GM12878 (cell line): Measurements from ENCODE around the gene ANO3. TPM values are rescaled to one million over a fixed set of nuclear protein-coding genes. Genes with fewer than 3 reads are reported as not detected.
A peak's percentile ranks its signal among the peaks of the same experiment; 100 is the strongest.
"Not testable (repeated sequence)": the region's sequence is repeated elsewhere in the genome, so short reads cannot be mapped to it uniquely, and the experiment has no call there.

ENCODE experiments used
- ATAC-seq: fragments of 200-7000 bp; cut with Tn5 transposase; 3 replicates; pipeline ENCODE4 v1.9.1; 2020; ENCODE audit warnings: mild to moderate bottlenecking, moderate library complexity
- BruUV-seq: library from RNA; stranded (reverse); fragments of 400-500 nt; replicated peaks from 2 replicates; lab custom pipeline; 2021; lab: Mats Ljungman, UMichigan
- CTCF ChIA-PET: fragments of 300-600 bp; sonication (Branson Sonifier 250); formaldehyde crosslinking; extraction: SDS; loops from one replicate; lab custom pipeline; 2021; ENCODE audit warnings: inconsistent platforms; lab: Yijun Ruan, JAX
- POLR2A ChIA-PET: fragments of 350-600 bp; formaldehyde crosslinking; extraction: SDS; loops from one replicate; lab custom pipeline; 2021; ENCODE audit warnings: inconsistent platforms; lab: Charles Lee
- RAD21 ChIA-PET: fragments of 300-600 bp; sonication (Branson Sonifier 250); formaldehyde crosslinking; loops from one replicate; lab custom pipeline; 2023; ENCODE audit warnings: antibody characterized with exemption; ENCODE audit not compliant: unreplicated experiment; lab: Charles Lee
- SMC1A ChIA-PET: fragments of 300-600 bp; sonication (Branson Sonifier 250); formaldehyde crosslinking; loops from one replicate; lab custom pipeline; 2023; ENCODE audit not compliant: unreplicated experiment, uncharacterized antibody; lab: Charles Lee
- DNase-seq: peaks from one replicate; pipeline ENCODE4 v3.0.0-alpha.2; 2011; ENCODE audit warnings: low read depth, low spot score
- FAIRE-seq: peaks from 3 replicates; lab custom pipeline; 2011; peaks lifted over from hg19 to GRCh38; lab: Jason Lieb, UNC
- H2AFZ ChIP-seq: 2 replicates; pipeline ENCODE4 v1.6.0; 2011; ENCODE audit warnings: low read depth, low read length, control low read depth; ENCODE audit not compliant: control insufficient read depth
- H3K27ac ChIP-seq: 2 replicates; pipeline ENCODE4 v1.5.1; 2011; ENCODE audit warnings: control low read depth; ENCODE audit not compliant: control insufficient read depth, insufficient read depth
- H3K27me3 ChIP-seq, 2 experiments: replicated peaks in 1 of 2; 2 replicates each; pipeline versions ENCODE4 v1.6.0 to v1.6.1; 2011; ENCODE audit warnings: low read length in 1 of 2; ENCODE audit not compliant: control insufficient read depth in 2 of 2, insufficient read depth in 2 of 2
- H3K36me3 ChIP-seq, 2 experiments: 2 replicates each; pipeline ENCODE4 v1.5.1; 2011; ENCODE audit warnings: low read length in 1 of 2; ENCODE audit not compliant: control insufficient read depth in 2 of 2, insufficient read depth in 2 of 2
- H3K4me1 ChIP-seq: 2 replicates; pipeline ENCODE4 v1.6.1; 2011; ENCODE audit warnings: mild to moderate bottlenecking, low read length, moderate library complexity, mixed read lengths; ENCODE audit not compliant: control insufficient read depth, insufficient read depth
- H3K4me2 ChIP-seq: 2 replicates; pipeline ENCODE4 v1.6.0; 2011; ENCODE audit warnings: control low read depth; ENCODE audit not compliant: control insufficient read depth, insufficient read depth
- H3K4me3 ChIP-seq: fragments of 200-600 bp; sonication (generic); 2 replicates; pipeline ENCODE4 v1.5.1; 2016
- H3K79me2 ChIP-seq: 2 replicates; pipeline ENCODE4 v1.6.0; 2011; ENCODE audit warnings: low read length; ENCODE audit not compliant: control insufficient read depth, insufficient read depth
- H3K9ac ChIP-seq: 2 replicates; pipeline ENCODE4 v1.8.0; 2011; ENCODE audit warnings: low read length, control low read depth, mixed read lengths; ENCODE audit not compliant: control insufficient read depth, insufficient read depth
- H3K9me3 ChIP-seq: replicated peaks from 3 replicates; pipeline ENCODE4 v1.5.1; 2011; ENCODE audit warnings: mild to moderate bottlenecking, low read length; ENCODE audit not compliant: control insufficient read depth, insufficient read depth
- H4K20me1 ChIP-seq: 2 replicates; pipeline ENCODE4 v1.6.0; 2011; ENCODE audit not compliant: control insufficient read depth, insufficient read depth
- ZNF384 ChIP-seq: IDR thresholded peaks from 2 replicates; pipeline ENCODE4 v1.6.1; 2012; ENCODE audit warnings: low read depth, mild to moderate bottlenecking, low read length, improper control_type of control experiment, borderline replicate concordance
- WGBS: methylation state at CpG from one replicate; pipeline ENCODE4 v1.1.6; 2016; ENCODE audit warnings: low lambda C conversion rate; ENCODE audit not compliant: insufficient replicate concordance, insufficient coverage; ENCODE audit errors: missing lambda C conversion rate; 5-methylcytosine and 5-hydroxymethylcytosine counted together
- in situ Hi-C: fragments of 300-500 bp; cut with MboI; formaldehyde crosslinking; loops from 9 replicates; pipeline ENCODE4 v1.14.3; 2018; ENCODE audit warnings: mixed read lengths
- intact Hi-C: fragments of 100-400 bp; cut with micrococcal nuclease; formaldehyde crosslinking; loops from one replicate; pipeline ENCODE4 v1.14.2; 2022; ENCODE audit not compliant: unreplicated experiment
- polyA plus RNA-seq, 11 experiments: library from polyadenylated mRNA; depleted of rRNA in 4 of 11; unstranded in 6 of 11; stranded (reverse) in 5 of 11; fragments of >200 nt; fragmentation: Nextera tagmentation in 4 of 11; fragmentation: Illumina TruSeq in 1 of 11; extraction: Ambion mirVana in 4 of 11; extraction: Trizol in 1 of 11; gene quantifications; 1 replicate in 1 of 11; 2 replicates in 10 of 11; pipeline versions ENCODE4 v1.2.1 to v1.2.3, GENCODE V29; 2011 to 2016; ENCODE audit warnings: inconsistent platforms in 2 of 11, missing spikeins in 2 of 11, low read depth in 1 of 11
- total RNA-seq, 4 experiments: library from RNA; depleted of rRNA in 3 of 4; stranded (reverse); fragments of >200 nt in 3 of 4; fragmentation: Illumina TruSeq in 1 of 4; extraction: Trizol in 1 of 4; gene quantifications; 2 replicates each; pipeline versions ENCODE4 v1.2.1 to v1.2.3, GENCODE V29; 2013 to 2021

Gene ANO3
- total and polyA plus RNA-seq, 10 of the 15 experiments (the other 5 are each of a cell fraction or from before 2014, with no cell fraction given), result 0.13 to 5.9 (median 0.44) TPM

DNA sequence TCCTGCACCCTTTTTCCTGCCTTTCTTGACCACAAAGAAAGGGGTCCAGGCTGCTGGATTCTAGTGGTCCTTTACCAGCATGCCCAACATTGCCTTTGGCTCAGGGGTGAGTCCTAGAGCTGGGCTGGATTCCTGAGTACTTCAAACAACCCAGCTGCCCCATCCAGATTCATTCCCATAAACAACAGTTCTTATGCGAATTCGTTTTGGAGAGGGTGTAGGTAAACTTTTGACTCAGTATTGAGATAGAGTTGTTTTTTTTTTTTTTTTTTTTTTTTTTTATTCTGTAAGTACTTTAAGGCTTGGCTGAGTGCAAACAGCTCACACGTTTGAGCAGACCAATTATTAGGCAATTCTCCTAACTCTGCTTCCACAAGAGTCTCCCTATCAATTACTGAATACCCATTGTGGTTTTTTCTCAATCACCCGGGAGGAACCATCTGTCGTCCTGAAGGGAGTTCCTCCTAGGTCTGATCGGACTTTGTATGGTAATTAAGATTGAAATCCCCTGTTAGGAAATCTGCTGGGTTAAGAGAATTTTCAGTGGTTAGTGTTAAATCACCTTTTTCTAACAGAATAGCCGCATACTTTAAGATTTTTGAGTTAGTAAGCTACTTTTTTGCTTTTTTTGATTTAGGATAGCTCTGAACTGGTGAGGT is 263.4 kb downstream of the ANO3 start:
- H3K4me3 ChIP-seq, in situ Hi-C loops, FAIRE-seq, intact Hi-C loops, BruUV-seq, H3K27ac ChIP-seq, DNase-seq, H2AFZ ChIP-seq, H3K36me3 ChIP-seq, H3K9ac ChIP-seq, RAD21 ChIA-PET, H3K27me3 ChIP-seq, H3K79me2 ChIP-seq, ATAC-seq, H3K4me1 ChIP-seq, H3K4me2 ChIP-seq, H4K20me1 ChIP-seq, H3K9me3 ChIP-seq, POLR2A ChIA-PET: not testable (repeated sequence)
- CTCF ChIA-PET, result interaction anchor here (1.0 to 1.3 kb wide), 3 partner anchors 28 to 55 kb away, joined by 3 read pairs; no protein-coding TSS in a partner anchor
- SMC1A ChIA-PET, result interaction anchor here (0.7 to 2.2 kb wide), 7 partner anchors 8 to 67 kb away, joined by 3 to 8 read pairs (median 3); no protein-coding TSS in a partner anchor
- TF ChIP-seq ZNF384, result peak; percentile 51; the same call in 1 of the 2 replicates
- 36% methylated on average over 7 of the region's 7 CpGs for WGBS

DNA sequence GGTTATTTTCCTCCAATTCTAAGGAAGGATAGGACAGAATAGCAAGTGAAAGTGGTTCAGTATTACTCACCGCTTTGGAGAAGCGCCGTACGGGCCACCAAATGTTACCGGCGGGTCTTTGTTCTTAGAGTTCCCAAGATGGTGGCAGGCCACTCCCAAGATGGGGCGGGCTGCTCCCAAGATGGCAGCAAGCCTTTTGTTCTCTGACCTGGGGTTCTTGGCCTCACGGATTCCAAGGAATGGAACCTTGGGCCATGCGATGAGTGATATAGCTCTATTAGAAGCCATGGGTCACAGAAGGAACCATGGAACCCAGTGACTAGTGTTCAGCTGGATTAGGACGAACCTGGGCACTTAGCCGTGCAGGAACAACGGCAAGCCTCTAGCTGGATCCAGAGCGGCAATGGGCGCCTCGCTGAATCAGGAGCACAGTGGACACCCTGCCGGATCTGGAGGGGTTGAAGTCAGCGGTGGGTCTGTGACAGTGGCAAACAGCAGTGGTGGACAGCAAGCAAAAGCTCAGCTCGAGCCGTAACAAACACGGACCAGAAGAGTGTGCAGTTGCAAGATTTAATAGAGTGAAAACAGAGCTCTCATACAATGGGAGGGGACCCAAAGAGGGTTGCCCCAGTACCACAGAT is 265.2 kb downstream of the ANO3 start:
- CTCF ChIA-PET, H3K9ac ChIP-seq, POLR2A ChIA-PET, H4K20me1 ChIP-seq, H3K79me2 ChIP-seq, H3K9me3 ChIP-seq, H3K4me3 ChIP-seq, H3K4me2 ChIP-seq, H2AFZ ChIP-seq, H3K27me3 ChIP-seq, H3K36me3 ChIP-seq, DNase-seq, intact Hi-C loops, H3K4me1 ChIP-seq, BruUV-seq, FAIRE-seq, H3K27ac ChIP-seq, ATAC-seq, in situ Hi-C loops: not testable (repeated sequence)
- SMC1A ChIA-PET, result interaction anchor here (0.7 to 1.4 kb wide), 4 partner anchors 12 to 98 kb away, joined by 3 to 5 read pairs (median 4); no protein-coding TSS in a partner anchor
- RAD21 ChIA-PET, result interaction anchor here (1.3 kb wide), 1 partner anchor 21 kb away, joined by 3 read pairs; no protein-coding TSS in a partner anchor
- 82% methylated on average over 20 of the region's 20 CpGs for WGBS
